ENCODE data around the gene CRYZ. TPM values are rescaled to one million over a fixed set of nuclear protein-coding genes. Genes with fewer than 3 reads are reported as not detected.
"Not testable (repeated sequence)": the region's sequence is repeated elsewhere in the genome, so short reads cannot be mapped to it uniquely, and the experiment has no call there.

CRYZ gene
- total and polyA plus RNA-seq, 12 donors: 18.1 to 81.6 (median 47.7) TPM

- Histone ChIP-seq H3K9me3 (replicated peaks in 1 of 3) (no peaks in the 10 kb centered on the region), H3K4me3 (no peak overlapping the region), H3K4me1 (replicated peaks in 1 of 2) (peaks cover 9 to 12% of the 10 kb centered on the region in 2 donors), H3K27ac (no peak overlapping the region), H3K27me3 (no peaks in the 10 kb centered on the region), H3K36me3 (replicated peaks in 1 of 2) (peaks cover 0 to 28% of the 10 kb centered on the region in 2 donors)
- WGBS, 4 donors: 86 to 98% (median 98%) methylated on average over 4 of the region's 4 CpGs
- DNase-seq: no peak
- TF ChIP-seq POLR2A (IDR thresholded peaks at IDR 0.05): no peak
- TF ChIP-seq CTCF (IDR thresholded peaks at IDR 0.05): no peak
- intact Hi-C loops (cut with DNase I): no loop called here
These were observed 4.5 kb upstream of the CRYZ start for GRCh38 chr1:74737333-74737732.

- peak; percentile 55 to 78 (median 64) for TF ChIP-seq CTCF (IDR thresholded peaks at IDR 0.05)
- TF ChIP-seq POLR2A (IDR thresholded peaks at IDR 0.05): no peak
- intact Hi-C loops (cut with DNase I): no loop called here
These were observed 994 bp upstream of the CRYZ start for GRCh38 chr1:74733604-74734484.

GRCh38 chr1:74732071-74732946 is 541 bp downstream of the CRYZ start:
- peak overlapping the region in 3 of 4 donors; percentile 31 to 76 (median 66) for H3K4me3 ChIP-seq
- peaks cover 19 to 26% of the 10 kb centered on the region in 2 donors for H3K4me1 ChIP-seq (replicated peaks in 1 of 2)
- H3K36me3 ChIP-seq (replicated peaks in 1 of 2); H3K27me3 ChIP-seq; H3K9me3 ChIP-seq (replicated peaks in 1 of 3); intact Hi-C loops (cut with DNase I): not testable (repeated sequence)
- DNase-seq: peak in 5 of 7 donors; percentile 1 to 35 (median 19)
- peak overlapping the region in 3 of 5 donors; percentile 82 to 94 (median 93) for H3K27ac ChIP-seq
- 13 to 24% (median 16%) methylated on average over 10 to 17 of the region's 17 CpGs for WGBS, 4 donors

More at GRCh38 chr1:74733604-74734484, 994 bp upstream of the CRYZ start:
- peak; percentile 24 to 59 (median 38) for DNase-seq
- H3K9me3 ChIP-seq (replicated peaks in 1 of 3): no peaks in the 10 kb centered on the region
- H3K4me1 ChIP-seq (replicated peaks in 1 of 2): peaks cover 19 to 26% of the 10 kb centered on the region in 2 donors
- H3K27ac ChIP-seq: peak overlapping the region in 4 of 5 donors; percentile 74 to 94 (median 88)
- WGBS, 4 donors: 17 to 21% (median 19%) methylated on average over 11 of the region's 11 CpGs
- no peaks in the 10 kb centered on the region for H3K27me3 ChIP-seq
- peaks cover 0 to 14% of the 10 kb centered on the region in 2 donors for H3K36me3 ChIP-seq (replicated peaks in 1 of 2)
- H3K4me3 ChIP-seq: peak overlapping the region; percentile 30 to 76 (median 66)

- TF ChIP-seq POLR2A (IDR thresholded peaks at IDR 0.05): no peak
- TF ChIP-seq CTCF (IDR thresholded peaks at IDR 0.05): no peak
- intact Hi-C loops (cut with DNase I): no loop called here
- DNase-seq: no peak
- no peaks in the 10 kb centered on the region for H3K27me3 ChIP-seq
- H3K36me3 ChIP-seq (replicated peaks in 1 of 2): no peaks in the 10 kb centered on the region
- no peaks in the 10 kb centered on the region for H3K9me3 ChIP-seq (replicated peaks in 1 of 3)
- no peak overlapping the region for H3K27ac ChIP-seq
- H3K4me3 ChIP-seq: no peak overlapping the region
- peaks cover 19 to 26% of the 10 kb centered on the region in 2 donors for H3K4me1 ChIP-seq (replicated peaks in 1 of 2)
- 80 to 89% (median 87%) methylated on average over 11 of the region's 11 CpGs for WGBS, 4 donors
These were observed 1.3 kb downstream of the CRYZ start for GRCh38 chr1:74731399-74732052.

Measured in adrenal gland (tissue), 12 donors.